A673 (cell line): ENCODE measurements around the gene PPP2R5C. TPM values are rescaled to one million over a fixed set of nuclear protein-coding genes. Genes with fewer than 3 reads are reported as not detected.

Experiments
- BruUV-seq: library from RNA; stranded (reverse); fragments of 400-500 nt; replicated peaks from 2 replicates; lab custom pipeline; 2021; lab: Mats Ljungman, UMichigan
- CTCF ChIA-PET: fragments of 300-600 bp; sonication (Branson Sonifier 250); formaldehyde crosslinking; loops from one replicate; lab custom pipeline; 2022; ENCODE audit warnings: antibody characterized with exemption; lab: Charles Lee
- POLR2A ChIA-PET: fragments of 300-600 bp; sonication (Branson Sonifier 250); formaldehyde crosslinking; loops from one replicate; lab custom pipeline; 2022; ENCODE audit warnings: antibody characterized with exemption; ENCODE audit not compliant: low non-redundant PET; lab: Charles Lee
- DNase-seq: peaks from one replicate; pipeline ENCODE4 v3.0.0-alpha.2; 2015; ENCODE audit warnings: low spot score
- H3K27ac ChIP-seq: fragments of 200-600 bp; sonication (generic); 2 replicates; pipeline ENCODE4 v1.5.1; 2016; ENCODE audit warnings: mixed run types, low read depth, mild to moderate bottlenecking, mixed read lengths, antibody characterized with exemption, low read length; ENCODE audit not compliant: poor library complexity, severe bottlenecking
- H3K27me3 ChIP-seq: fragments of 200-600 bp; sonication (generic); replicated peaks from 2 replicates; pipeline ENCODE4 v1.6.1; 2017; ENCODE audit warnings: mixed run types, low read depth, mild to moderate bottlenecking, mixed read lengths, antibody characterized with exemption, low read length; ENCODE audit not compliant: insufficient read depth, poor library complexity
- H3K36me3 ChIP-seq: fragments of 200-600 bp; sonication (generic); 2 replicates; pipeline ENCODE4 v1.6.1; 2016; ENCODE audit warnings: mixed run types, mild to moderate bottlenecking, mixed read lengths, antibody characterized with exemption, low read length; ENCODE audit not compliant: insufficient read depth, poor library complexity, severe bottlenecking
- H3K4me1 ChIP-seq: fragments of 200-600 bp; sonication (generic); 2 replicates; pipeline ENCODE4 v1.6.1; 2017; ENCODE audit warnings: mixed run types, mild to moderate bottlenecking, mixed read lengths, antibody characterized with exemption, low read length; ENCODE audit not compliant: insufficient read depth, poor library complexity, severe bottlenecking
- H3K4me3 ChIP-seq: fragments of 200-600 bp; sonication (generic); 2 replicates; pipeline ENCODE4 v1.5.1; 2016; ENCODE audit warnings: low read depth, mixed run types, mild to moderate bottlenecking, mixed read lengths, low read length; ENCODE audit not compliant: poor library complexity, severe bottlenecking
- H3K9me3 ChIP-seq: fragments of 200-600 bp; sonication (generic); 2 replicates; pipeline ENCODE4 v1.6.1; 2016; ENCODE audit warnings: mixed run types, low read depth, mild to moderate bottlenecking, mixed read lengths, antibody characterized with exemption, low read length; ENCODE audit not compliant: poor library complexity, severe bottlenecking
- EZH2 ChIP-seq: fragments of 200-600 bp; sonication (generic); IDR thresholded peaks from 2 replicates; pipeline ENCODE4 v1.6.1; 2017; ENCODE audit warnings: borderline replicate concordance, low read depth, mild to moderate bottlenecking, mixed read lengths, antibody characterized with exemption, low read length; ENCODE audit not compliant: poor library complexity, severe bottlenecking
- intact Hi-C: fragments of 100-400 bp; cut with micrococcal nuclease; formaldehyde crosslinking; loops from one replicate; pipeline ENCODE4 v1.10.0; 2022; ENCODE audit not compliant: unreplicated experiment
- total RNA-seq: library from RNA; stranded (reverse); gene quantifications from 2 replicates; pipeline ENCODE4 v1.2.3, GENCODE V29; 2021
- TF ChIP-seq, protein P1 (sequence below): fragments of 300-800, 200-600 bp; sonication (generic); conservative IDR thresholded peaks from 2 replicates; pipeline ENCODE4 v1.5.1; 2017; ENCODE audit warnings: low read depth, mild to moderate bottlenecking, antibody characterized with exemption, low read length, moderate library complexity, mixed read lengths

PPP2R5C gene
- total RNA-seq, 1 experiment from 2014 or later = 113 TPM

DNA sequence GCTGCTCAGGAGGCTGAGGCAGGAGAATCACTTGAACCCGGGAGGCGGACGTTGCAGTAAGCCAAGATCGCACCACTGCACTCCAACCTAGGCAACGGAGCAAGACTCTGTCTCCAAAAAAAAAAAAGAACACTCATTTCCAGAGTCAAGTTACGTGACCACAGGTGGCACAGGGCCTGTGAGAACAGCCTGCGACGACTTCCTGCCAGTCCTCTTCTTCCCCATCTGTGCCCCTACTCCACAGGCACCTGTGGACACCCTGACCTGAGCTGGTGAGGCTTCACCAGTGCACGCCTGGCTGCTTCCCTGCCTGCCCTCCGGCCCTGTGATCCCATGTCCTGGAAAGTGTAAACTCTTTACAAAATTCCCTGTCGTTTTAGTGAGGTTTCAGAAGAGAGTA, 77.7 kb downstream of the PPP2R5C start:
- Histone ChIP-seq H3K27ac (no peak overlapping the region), H3K36me3 (no peaks in the 10 kb centered on the region), H3K27me3 (no peaks in the 10 kb centered on the region), H3K4me3 (no peak overlapping the region), H3K9me3 (no peaks in the 10 kb centered on the region), H3K4me1 (peaks cover 3% of the 10 kb centered on the region)
- no peak for DNase-seq
- BruUV-seq = no TSS peak
- ChIA-PET CTCF (no interaction called here), POLR2A (no interaction called here)
- no peak for TF ChIP-seq EZH2
- TF ChIP-seq, protein P1, sequence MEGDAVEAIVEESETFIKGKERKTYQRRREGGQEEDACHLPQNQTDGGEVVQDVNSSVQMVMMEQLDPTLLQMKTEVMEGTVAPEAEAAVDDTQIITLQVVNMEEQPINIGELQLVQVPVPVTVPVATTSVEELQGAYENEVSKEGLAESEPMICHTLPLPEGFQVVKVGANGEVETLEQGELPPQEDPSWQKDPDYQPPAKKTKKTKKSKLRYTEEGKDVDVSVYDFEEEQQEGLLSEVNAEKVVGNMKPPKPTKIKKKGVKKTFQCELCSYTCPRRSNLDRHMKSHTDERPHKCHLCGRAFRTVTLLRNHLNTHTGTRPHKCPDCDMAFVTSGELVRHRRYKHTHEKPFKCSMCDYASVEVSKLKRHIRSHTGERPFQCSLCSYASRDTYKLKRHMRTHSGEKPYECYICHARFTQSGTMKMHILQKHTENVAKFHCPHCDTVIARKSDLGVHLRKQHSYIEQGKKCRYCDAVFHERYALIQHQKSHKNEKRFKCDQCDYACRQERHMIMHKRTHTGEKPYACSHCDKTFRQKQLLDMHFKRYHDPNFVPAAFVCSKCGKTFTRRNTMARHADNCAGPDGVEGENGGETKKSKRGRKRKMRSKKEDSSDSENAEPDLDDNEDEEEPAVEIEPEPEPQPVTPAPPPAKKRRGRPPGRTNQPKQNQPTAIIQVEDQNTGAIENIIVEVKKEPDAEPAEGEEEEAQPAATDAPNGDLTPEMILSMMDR = no peak
- intact Hi-C loops = no loop called here

DNA sequence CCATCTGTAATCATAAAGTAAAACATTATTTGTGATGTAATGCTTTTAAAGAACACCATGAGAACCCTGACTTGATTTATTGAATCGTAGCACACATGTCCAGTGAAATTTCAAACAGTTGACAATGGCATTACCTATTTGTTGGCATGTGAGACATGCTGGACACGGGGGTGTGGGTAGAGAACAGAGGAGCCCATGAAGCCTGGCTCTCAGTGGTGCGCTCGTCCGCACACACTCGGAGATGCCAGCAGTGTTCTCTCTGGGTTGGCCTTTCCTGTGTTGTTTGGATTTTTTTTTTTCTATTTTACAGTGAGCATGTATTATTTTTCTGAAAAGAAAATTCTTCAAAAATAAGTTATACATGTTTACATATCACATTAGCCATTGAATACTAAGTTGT, 78.2 kb downstream of the PPP2R5C start:
- Histone ChIP-seq H3K27ac (no peak overlapping the region), H3K4me1 (peaks cover 3% of the 10 kb centered on the region), H3K27me3 (no peaks in the 10 kb centered on the region), H3K9me3 (no peaks in the 10 kb centered on the region), H3K4me3 (no peak overlapping the region), H3K36me3 (no peaks in the 10 kb centered on the region)
- TF ChIP-seq EZH2 = no peak
- TF ChIP-seq, protein P1 = no peak
- no peak for DNase-seq
- BruUV-seq = no TSS peak
- ChIA-PET CTCF (no interaction called here), POLR2A (no interaction called here)
- intact Hi-C loops = no loop called here

DNA sequence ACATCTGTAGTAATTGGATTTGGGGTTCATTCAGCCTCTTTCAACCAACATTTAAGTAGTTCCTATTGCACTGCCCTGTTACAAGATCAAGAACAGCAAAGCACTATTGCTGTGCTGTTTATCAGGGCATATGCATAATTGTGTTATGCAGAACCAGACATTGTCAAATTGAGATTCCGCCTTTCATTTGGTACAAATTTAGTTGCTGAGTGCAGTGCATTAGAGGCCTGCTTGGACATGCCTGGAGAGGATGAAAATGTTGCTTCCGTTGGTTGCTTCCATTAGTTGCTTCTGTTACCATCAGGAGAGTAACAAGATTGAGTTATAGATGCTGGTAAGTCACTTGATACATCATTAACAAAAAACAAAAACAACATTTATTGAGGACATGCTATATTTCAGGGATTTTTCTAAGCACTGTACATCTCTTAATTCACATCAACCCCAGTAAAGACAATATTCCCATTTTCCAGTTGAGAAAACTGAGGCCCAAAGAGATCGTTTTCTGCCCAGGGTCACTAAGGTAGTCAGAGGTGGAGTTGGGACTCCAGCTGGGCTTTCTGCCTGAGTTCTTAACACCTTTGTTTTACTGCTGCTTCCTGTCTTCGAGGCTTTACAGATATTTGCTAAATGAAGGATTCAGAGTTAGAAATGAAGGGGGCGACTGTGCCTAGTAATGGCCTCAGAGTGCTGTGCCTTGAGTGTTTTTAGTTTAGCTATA, 79.3 kb downstream of the PPP2R5C start:
- Histone ChIP-seq H3K9me3 (no peaks in the 10 kb centered on the region), H3K36me3 (no peaks in the 10 kb centered on the region), H3K4me1 (peaks cover 3% of the 10 kb centered on the region), H3K27me3 (no peaks in the 10 kb centered on the region), H3K4me3 (no peak overlapping the region), H3K27ac (no peak overlapping the region)
- intact Hi-C loops = no loop called here
- DNase-seq = no peak
- TF ChIP-seq EZH2 = no peak
- TF ChIP-seq, protein P1 = no peak
- ChIA-PET POLR2A (no interaction called here), CTCF (no interaction called here)
- no TSS peak for BruUV-seq
